HEK293 (cell line): Measurements from ENCODE around the gene IMMP2L.

Source experiments
- ZNF121 ChIP-seq: fragments of 450-650 bp; formaldehyde crosslinking; IDR thresholded peaks from 2 replicates; pipeline ENCODE4 v1.5.1; 2016; ENCODE audit warnings: missing biosample characterization, missing genetic modification characterization
- ZNF202 ChIP-seq: fragments of 450-650 bp; formaldehyde crosslinking; IDR thresholded peaks from 2 replicates; pipeline ENCODE4 v1.5.1; 2016; ENCODE audit warnings: missing biosample characterization, missing genetic modification characterization, borderline replicate concordance
- ZNF596 ChIP-seq: fragments of 450-650 bp; IDR thresholded peaks from 2 replicates; pipeline ENCODE4 v1.5.0; 2018; ENCODE audit warnings: missing biosample characterization, mild to moderate bottlenecking, missing genetic modification characterization, moderate library complexity
- TF ChIP-seq, protein P1 (sequence below): fragments of 450-650 bp; formaldehyde crosslinking; conservative IDR thresholded peaks from 2 replicates; pipeline ENCODE4 v1.5.1; 2016; ENCODE audit warnings: low read depth, missing biosample characterization, missing genetic modification characterization
- TF ChIP-seq, protein P2 (sequence below): fragments of 450-650 bp; formaldehyde crosslinking; IDR thresholded peaks from 2 replicates; pipeline ENCODE4 v1.5.1; 2016; ENCODE audit warnings: missing biosample characterization, missing genetic modification characterization
- TF ChIP-seq, protein P3 (sequence below): fragments of 450-650 bp; formaldehyde crosslinking; IDR thresholded peaks from 2 replicates; pipeline ENCODE4 v1.5.1; 2016; ENCODE audit warnings: missing biosample characterization, missing genetic modification characterization
- TF ChIP-seq, protein P4 (sequence below): fragments of 450-650 bp; formaldehyde crosslinking; IDR thresholded peaks from 2 replicates; pipeline ENCODE4 v1.5.1; 2016; ENCODE audit warnings: missing biosample characterization, missing genetic modification characterization

DNA sequence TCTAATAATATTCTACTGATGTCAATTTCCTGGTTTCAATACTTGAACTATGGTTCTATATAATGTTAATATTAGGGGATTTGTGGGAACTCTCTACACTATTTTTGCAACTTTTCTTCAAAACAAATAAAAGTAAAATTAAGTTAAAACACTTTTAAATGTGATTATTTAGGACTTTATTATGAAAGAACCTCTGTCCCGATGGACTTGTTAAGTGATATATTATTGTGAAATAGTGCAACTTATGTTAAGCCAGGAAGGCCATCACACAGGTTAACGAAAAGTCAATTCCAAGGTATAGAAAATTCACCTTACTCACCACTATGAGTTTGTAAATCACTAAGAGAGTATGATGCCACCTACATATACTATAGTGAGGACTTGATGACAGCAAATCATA lies 79.2 kb downstream of the IMMP2L start:
- TF ChIP-seq, protein P1, sequence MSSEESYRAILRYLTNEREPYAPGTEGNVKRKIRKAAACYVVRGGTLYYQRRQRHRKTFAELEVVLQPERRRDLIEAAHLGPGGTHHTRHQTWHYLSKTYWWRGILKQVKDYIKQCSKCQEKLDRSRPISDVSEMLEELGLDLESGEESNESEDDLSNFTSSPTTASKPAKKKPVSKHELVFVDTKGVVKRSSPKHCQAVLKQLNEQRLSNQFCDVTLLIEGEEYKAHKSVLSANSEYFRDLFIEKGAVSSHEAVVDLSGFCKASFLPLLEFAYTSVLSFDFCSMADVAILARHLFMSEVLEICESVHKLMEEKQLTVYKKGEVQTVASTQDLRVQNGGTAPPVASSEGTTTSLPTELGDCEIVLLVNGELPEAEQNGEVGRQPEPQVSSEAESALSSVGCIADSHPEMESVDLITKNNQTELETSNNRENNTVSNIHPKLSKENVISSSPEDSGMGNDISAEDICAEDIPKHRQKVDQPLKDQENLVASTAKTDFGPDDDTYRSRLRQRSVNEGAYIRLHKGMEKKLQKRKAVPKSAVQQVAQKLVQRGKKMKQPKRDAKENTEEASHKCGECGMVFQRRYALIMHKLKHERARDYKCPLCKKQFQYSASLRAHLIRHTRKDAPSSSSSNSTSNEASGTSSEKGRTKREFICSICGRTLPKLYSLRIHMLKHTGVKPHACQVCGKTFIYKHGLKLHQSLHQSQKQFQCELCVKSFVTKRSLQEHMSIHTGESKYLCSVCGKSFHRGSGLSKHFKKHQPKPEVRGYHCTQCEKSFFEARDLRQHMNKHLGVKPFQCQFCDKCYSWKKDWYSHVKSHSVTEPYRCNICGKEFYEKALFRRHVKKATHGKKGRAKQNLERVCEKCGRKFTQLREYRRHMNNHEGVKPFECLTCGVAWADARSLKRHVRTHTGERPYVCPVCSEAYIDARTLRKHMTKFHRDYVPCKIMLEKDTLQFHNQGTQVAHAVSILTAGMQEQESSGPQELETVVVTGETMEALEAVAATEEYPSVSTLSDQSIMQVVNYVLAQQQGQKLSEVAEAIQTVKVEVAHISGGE (tag by site-specific recombination) = no peak
- TF ChIP-seq, protein P2, sequence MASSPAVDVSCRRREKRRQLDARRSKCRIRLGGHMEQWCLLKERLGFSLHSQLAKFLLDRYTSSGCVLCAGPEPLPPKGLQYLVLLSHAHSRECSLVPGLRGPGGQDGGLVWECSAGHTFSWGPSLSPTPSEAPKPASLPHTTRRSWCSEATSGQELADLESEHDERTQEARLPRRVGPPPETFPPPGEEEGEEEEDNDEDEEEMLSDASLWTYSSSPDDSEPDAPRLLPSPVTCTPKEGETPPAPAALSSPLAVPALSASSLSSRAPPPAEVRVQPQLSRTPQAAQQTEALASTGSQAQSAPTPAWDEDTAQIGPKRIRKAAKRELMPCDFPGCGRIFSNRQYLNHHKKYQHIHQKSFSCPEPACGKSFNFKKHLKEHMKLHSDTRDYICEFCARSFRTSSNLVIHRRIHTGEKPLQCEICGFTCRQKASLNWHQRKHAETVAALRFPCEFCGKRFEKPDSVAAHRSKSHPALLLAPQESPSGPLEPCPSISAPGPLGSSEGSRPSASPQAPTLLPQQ = no peak
- TF ChIP-seq, protein P3, sequence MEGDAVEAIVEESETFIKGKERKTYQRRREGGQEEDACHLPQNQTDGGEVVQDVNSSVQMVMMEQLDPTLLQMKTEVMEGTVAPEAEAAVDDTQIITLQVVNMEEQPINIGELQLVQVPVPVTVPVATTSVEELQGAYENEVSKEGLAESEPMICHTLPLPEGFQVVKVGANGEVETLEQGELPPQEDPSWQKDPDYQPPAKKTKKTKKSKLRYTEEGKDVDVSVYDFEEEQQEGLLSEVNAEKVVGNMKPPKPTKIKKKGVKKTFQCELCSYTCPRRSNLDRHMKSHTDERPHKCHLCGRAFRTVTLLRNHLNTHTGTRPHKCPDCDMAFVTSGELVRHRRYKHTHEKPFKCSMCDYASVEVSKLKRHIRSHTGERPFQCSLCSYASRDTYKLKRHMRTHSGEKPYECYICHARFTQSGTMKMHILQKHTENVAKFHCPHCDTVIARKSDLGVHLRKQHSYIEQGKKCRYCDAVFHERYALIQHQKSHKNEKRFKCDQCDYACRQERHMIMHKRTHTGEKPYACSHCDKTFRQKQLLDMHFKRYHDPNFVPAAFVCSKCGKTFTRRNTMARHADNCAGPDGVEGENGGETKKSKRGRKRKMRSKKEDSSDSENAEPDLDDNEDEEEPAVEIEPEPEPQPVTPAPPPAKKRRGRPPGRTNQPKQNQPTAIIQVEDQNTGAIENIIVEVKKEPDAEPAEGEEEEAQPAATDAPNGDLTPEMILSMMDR (tag by site-specific recombination) = no peak
- TF ChIP-seq, protein P4, sequence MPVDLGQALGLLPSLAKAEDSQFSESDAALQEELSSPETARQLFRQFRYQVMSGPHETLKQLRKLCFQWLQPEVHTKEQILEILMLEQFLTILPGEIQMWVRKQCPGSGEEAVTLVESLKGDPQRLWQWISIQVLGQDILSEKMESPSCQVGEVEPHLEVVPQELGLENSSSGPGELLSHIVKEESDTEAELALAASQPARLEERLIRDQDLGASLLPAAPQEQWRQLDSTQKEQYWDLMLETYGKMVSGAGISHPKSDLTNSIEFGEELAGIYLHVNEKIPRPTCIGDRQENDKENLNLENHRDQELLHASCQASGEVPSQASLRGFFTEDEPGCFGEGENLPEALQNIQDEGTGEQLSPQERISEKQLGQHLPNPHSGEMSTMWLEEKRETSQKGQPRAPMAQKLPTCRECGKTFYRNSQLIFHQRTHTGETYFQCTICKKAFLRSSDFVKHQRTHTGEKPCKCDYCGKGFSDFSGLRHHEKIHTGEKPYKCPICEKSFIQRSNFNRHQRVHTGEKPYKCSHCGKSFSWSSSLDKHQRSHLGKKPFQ (tag by site-specific recombination) = no peak
- no peak for TF ChIP-seq ZNF596 (tag by site-specific recombination)
- TF ChIP-seq ZNF121 (tag by site-specific recombination) = no peak
- no peak for TF ChIP-seq ZNF202 (tag by site-specific recombination)
